OCI-LY3 (cell line): ENCODE measurements around the gene TMEM52B.

Experiments
- EZH2phosphoT487 ChIP-seq: fragments of 200-600 bp; shearing (Covaris generic); IDR thresholded peaks from 2 replicates; pipeline ENCODE4 v1.6.1; 2018; ENCODE audit warnings: antibody characterized with exemption, mixed run types, low read depth
- TF ChIP-seq, protein P1 (sequence below): fragments of 200-600, 300-600 bp; sonication (generic); IDR thresholded peaks from 2 replicates; pipeline ENCODE4 v1.5.1; 2014; ENCODE audit warnings: antibody characterized with exemption, low read length, low read depth

GRCh38 chr12:10191865-10192264 is 13.0 kb downstream of the TMEM52B start:
- TF ChIP-seq, protein P1, sequence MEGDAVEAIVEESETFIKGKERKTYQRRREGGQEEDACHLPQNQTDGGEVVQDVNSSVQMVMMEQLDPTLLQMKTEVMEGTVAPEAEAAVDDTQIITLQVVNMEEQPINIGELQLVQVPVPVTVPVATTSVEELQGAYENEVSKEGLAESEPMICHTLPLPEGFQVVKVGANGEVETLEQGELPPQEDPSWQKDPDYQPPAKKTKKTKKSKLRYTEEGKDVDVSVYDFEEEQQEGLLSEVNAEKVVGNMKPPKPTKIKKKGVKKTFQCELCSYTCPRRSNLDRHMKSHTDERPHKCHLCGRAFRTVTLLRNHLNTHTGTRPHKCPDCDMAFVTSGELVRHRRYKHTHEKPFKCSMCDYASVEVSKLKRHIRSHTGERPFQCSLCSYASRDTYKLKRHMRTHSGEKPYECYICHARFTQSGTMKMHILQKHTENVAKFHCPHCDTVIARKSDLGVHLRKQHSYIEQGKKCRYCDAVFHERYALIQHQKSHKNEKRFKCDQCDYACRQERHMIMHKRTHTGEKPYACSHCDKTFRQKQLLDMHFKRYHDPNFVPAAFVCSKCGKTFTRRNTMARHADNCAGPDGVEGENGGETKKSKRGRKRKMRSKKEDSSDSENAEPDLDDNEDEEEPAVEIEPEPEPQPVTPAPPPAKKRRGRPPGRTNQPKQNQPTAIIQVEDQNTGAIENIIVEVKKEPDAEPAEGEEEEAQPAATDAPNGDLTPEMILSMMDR: no peak
- TF ChIP-seq EZH2phosphoT487: no peak
